ENCODE results near the gene C1R.

The C1R gene

GRCh38 chr12:7031306-7031705 lies 60.9 kb downstream of the C1R start:
- Histone ChIP-seq H3K27ac (no peak overlapping the region), H3K4me1 (ENCODE audit: low read depth, poor library complexity, severe bottlenecking) (no peaks in the 10 kb centered on the region), H3K9ac (no peak overlapping the region), H3K27me3 (ENCODE audit: insufficient read depth, low read depth) (no peaks in the 10 kb centered on the region), H3K4me3 (IDR thresholded peaks at IDR 0.05; ENCODE audit: insufficient read depth, low read depth, low read length) (no peak overlapping the region), H4K20me1 (ENCODE audit: insufficient read depth) (no peaks in the 10 kb centered on the region), H2AFZ (ENCODE audit: low read depth) (no peak overlapping the region), H3K36me3 (ENCODE audit: insufficient read depth) (no peaks in the 10 kb centered on the region), H3K4me2 (no peak overlapping the region), H3K79me2 (ENCODE audit: insufficient read depth, low read depth) (no peaks in the 10 kb centered on the region)
- no peak for TF ChIP-seq CTCF (conservative IDR thresholded peaks at IDR 0.05; ENCODE audit: low read depth, low read length)

Data from KMS-11 (cell line).